GM18505 (cell line): ENCODE data around the gene USF2.

ENCODE experiments used
- ATAC-seq: cut with Tn5 transposase; IDR thresholded peaks from one replicate; pipeline ENCODE4 v1.9.1; 2021; ENCODE audit not compliant: unreplicated experiment
- POLR2A ChIP-seq: IDR thresholded peaks from 4 replicates; pipeline ENCODE4 v1.6.1; 2011; ENCODE audit warnings: borderline replicate concordance; ENCODE audit not compliant: insufficient read depth, insufficient read length; ENCODE audit errors: extremely low read depth

Gene USF2

GRCh38 chr19:35290381-35291127 lies 21.8 kb downstream of the USF2 start:
- no peak for ATAC-seq
- TF ChIP-seq POLR2A, result no peak

DNA sequence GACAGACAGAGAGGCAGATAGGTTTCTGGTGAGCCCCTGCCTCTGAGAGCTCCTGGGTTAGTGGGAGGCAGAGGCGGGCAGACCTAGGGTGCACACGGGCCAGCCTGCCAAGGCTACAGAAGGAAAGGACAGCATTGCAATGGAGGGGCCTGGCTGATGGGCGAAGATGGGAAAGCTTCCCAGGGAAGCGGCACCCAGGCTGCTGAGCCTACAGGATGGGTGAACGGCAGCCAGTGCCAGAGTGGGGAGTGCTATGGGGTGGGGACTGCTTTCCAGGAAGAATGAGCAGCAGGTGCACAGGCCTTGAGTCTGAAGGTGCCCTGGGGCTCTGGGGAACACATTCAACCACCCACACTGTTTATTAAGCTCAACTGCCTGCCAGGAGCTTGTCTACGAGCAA lies 22.5 kb downstream of the USF2 start:
- ATAC-seq, result no peak
- no peak for TF ChIP-seq POLR2A

GRCh38 chr19:35291916-35292315 lies 23.2 kb downstream of the USF2 start, which contains the start of gene MAG:
Gene MAG, plus strand, starts transcription at chr19:35292161. Its CDS starts 3,248 bp downstream, at chr19:35295409.
- no peak for TF ChIP-seq POLR2A
- ATAC-seq, result no peak

DNA sequence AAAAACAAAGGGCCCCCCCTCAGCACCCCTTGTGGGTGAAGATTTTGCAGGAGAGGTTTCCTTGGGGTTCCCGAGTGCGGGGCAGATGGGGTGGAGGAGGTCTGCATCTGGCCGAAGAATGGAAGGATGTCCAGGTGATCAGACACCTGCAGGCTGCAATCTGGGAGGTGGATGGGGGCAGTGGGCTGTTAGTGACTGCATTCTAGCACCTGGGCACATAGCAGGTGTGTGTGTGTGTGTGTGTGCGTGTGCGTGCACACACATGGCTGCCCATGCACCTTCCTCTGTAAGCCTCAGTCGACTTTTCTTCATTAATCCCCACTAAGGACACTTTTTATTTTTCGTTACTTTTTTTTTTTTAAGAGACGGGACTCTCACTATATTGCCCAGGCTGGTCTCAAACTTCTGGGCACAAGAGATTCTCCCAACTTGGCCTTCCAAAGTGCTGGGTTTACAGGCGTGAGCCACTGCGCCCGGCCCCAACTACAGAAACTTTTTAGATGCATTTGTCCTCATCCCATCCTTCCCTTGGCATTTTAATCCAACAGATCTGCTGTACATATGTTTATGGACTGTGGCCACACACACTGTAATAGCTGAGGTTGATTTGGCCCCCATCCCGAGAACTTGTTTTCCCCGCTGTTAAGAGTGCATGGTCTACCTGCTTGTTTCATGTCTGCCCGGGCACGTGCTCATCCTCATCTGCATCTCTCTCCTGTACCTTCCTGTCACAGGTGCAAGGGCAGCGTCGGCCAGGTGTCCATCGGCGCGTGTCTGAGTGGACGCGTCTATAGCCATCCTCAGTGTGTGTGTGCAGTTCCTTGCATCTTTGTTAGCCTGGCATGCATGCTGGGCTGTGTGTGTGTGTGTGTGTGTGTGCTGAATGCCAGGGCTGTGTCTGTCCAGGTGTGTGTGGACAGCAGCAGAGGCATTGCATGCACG lies 23.9 kb downstream of the USF2 start:
- no peak for ATAC-seq
- no peak for TF ChIP-seq POLR2A

DNA sequence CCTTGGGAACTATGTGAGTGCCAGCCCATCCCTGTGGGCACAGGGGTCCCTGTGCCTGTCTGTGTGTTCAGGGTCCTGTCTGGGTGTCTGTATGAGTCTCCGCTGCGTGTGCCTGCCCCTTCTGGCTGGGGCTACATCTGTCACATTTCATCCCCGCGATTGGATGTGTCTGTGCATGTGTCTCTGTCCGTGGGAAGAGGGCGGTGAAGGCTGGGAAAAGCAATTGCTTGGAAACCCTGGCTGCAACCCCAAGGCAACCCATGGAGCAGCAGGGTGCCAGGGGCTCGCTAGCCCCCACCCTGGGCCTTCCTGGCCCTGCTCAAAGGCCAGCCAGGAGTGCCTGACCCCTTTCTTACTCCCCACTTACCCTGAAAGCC lies 24.6 kb downstream of the USF2 start:
- no peak for ATAC-seq
- no peak for TF ChIP-seq POLR2A

DNA sequence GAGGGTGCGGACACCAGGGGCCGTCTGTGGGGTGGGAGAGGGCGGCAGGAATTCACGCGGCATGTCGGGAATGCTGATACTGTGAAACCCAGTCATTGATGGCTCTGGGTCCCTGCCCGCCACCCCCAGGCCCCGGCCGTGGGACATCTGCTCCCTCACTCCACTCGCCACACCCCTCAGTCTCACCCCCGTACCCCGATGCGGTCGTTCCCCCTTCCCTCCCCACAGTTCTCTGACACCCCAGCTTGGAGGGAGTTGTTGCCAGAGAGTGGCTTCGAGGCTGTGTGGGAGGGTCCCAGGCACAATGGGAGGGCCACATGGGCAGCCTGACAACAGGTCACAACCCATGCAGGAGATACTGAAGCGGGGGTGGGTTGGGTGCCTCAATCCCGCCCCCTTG lies 25.0 kb downstream of the USF2 start:
- no peak for TF ChIP-seq POLR2A
- no peak for ATAC-seq

GRCh38 chr19:35294328-35294727 lies 25.6 kb downstream of the USF2 start:
- ATAC-seq, result no peak
- TF ChIP-seq POLR2A, result no peak

- ATAC-seq, result no peak
- no peak for TF ChIP-seq POLR2A
Observed at GRCh38 chr19:35294859-35295791, 26.4 kb downstream of the USF2 start.

- no peak for ATAC-seq
- TF ChIP-seq POLR2A, result no peak
Observed at GRCh38 chr19:35295792-35296462, 27.2 kb downstream of the USF2 start.

DNA sequence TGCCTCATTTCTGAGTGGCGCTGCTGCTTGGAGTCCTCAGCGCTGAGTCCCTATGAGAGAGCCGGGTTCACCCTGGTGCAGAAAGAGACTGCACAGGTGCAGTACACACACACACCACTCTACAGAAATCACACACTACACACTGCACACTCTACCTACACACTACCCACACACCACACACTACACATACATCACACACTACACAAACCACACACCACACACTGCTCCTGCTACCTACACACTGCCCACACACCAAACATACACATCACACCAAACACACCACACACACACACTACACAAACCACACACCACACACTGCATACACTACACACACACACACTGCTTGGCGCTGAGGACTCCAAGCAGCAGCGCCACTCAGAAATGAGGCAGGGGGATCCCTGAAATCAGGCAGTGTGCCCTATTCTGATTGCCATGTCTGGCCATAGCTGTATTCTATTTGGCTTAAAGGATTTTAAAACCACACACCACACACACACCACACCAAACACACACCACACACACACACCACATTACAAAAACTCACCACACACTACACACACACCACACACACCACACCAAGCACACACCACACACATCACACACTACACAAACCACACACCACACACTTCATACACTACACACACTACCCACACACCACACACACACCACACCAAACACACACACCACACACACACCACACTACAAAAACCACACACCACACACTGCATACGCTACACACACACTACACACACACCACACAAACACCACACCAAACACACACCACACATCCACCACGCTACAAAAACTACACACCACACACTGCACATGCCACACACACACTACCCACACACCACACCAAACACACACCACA lies 28.1 kb downstream of the USF2 start:
- no peak for TF ChIP-seq POLR2A
- no peak for ATAC-seq

- ATAC-seq, result no peak
- no peak for TF ChIP-seq POLR2A
Observed at GRCh38 chr19:35297515-35297848, 28.7 kb downstream of the USF2 start.

DNA sequence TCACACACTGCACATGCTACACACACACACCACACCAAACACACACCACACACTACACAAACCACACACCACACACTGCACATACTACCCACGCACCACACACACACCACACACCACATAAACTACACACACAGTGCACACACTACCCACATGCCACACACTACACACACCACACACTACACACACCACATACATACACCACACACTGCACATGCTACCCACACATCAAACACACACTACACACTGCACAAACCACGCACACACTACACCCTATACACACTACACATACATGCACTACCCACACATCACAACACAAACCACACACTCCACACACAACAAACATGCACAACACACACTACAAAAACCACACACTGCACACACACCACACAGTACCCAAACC lies 29.2 kb downstream of the USF2 start:
- no peak for ATAC-seq
- TF ChIP-seq POLR2A, result no peak
